Smooth muscle cell (in vitro differentiated cells): ENCODE results near the gene FAM3C. TPM values are rescaled to one million over a fixed set of nuclear protein-coding genes. Genes with fewer than 3 reads are reported as not detected.

ENCODE experiments used
- DNase-seq: peaks from one replicate; lab custom pipeline; 2025; ENCODE audit not compliant: unreplicated experiment; lab: John Stamatoyannopoulos, UW
- H2AFZ ChIP-seq: fragments of 200-600 bp; sonication (generic); 2 replicates; pipeline ENCODE4 v1.6.0; 2016; ENCODE audit warnings: antibody characterized with exemption, low read depth, mild to moderate bottlenecking
- H3F3A ChIP-seq: fragments of 200-600 bp; sonication (generic); 2 replicates; pipeline ENCODE4 v1.6.0; 2017; ENCODE audit warnings: antibody characterized with exemption, low read depth
- H3K27ac ChIP-seq: fragments of 200-600 bp; sonication (generic); 2 replicates; pipeline ENCODE4 v1.5.1; 2016; ENCODE audit warnings: low read depth, mild to moderate bottlenecking
- H3K27me3 ChIP-seq: fragments of 200-600 bp; sonication (generic); 2 replicates; pipeline ENCODE4 v1.6.1; 2016; ENCODE audit warnings: low read depth, mild to moderate bottlenecking
- H3K36me3 ChIP-seq: fragments of 200-600 bp; sonication (generic); 2 replicates; pipeline ENCODE4 v1.5.1; 2016; ENCODE audit warnings: low read depth
- H3K4me1 ChIP-seq: fragments of 200-600 bp; sonication (generic); 2 replicates; pipeline ENCODE4 v1.5.1; 2016; ENCODE audit warnings: low read depth
- H3K4me2 ChIP-seq: fragments of 200-600 bp; sonication (generic); 2 replicates; pipeline ENCODE4 v1.6.0; 2016; ENCODE audit warnings: mild to moderate bottlenecking
- H3K4me3 ChIP-seq: fragments of 200-600 bp; sonication (generic); 2 replicates; pipeline ENCODE4 v1.5.1; 2016; ENCODE audit warnings: mild to moderate bottlenecking
- H3K79me2 ChIP-seq: fragments of 200-600 bp; sonication (generic); 2 replicates; pipeline ENCODE4 v1.6.0; 2016; ENCODE audit warnings: low read depth, mild to moderate bottlenecking
- H3K9ac ChIP-seq: fragments of 200-600 bp; sonication (generic); 2 replicates; pipeline ENCODE4 v1.6.0; 2016; ENCODE audit warnings: low read depth
- H3K9me3 ChIP-seq: fragments of 200-600 bp; sonication (generic); replicated peaks from 2 replicates; pipeline ENCODE4 v1.5.1; 2016; ENCODE audit warnings: low read depth
- H4K20me1 ChIP-seq: fragments of 200-600 bp; sonication (generic); 2 replicates; pipeline ENCODE4 v1.6.0; 2016; ENCODE audit warnings: low read depth
- CTCF ChIP-seq: fragments of 200-600 bp; sonication (generic); IDR thresholded peaks from 2 replicates; pipeline ENCODE4 v1.5.1; 2017; ENCODE audit warnings: borderline replicate concordance, mild to moderate bottlenecking, antibody characterized with exemption; ENCODE audit not compliant: insufficient read depth, poor library complexity, severe bottlenecking
- WGBS: methylation state at CpG from one replicate; pipeline ENCODE4 v1.1.7; 2016; ENCODE audit warnings: low lambda C conversion rate; 5-methylcytosine and 5-hydroxymethylcytosine counted together
- polyA plus RNA-seq: library from polyadenylated mRNA; unstranded; fragments of >200 nt; fragmentation: Nextera tagmentation; extraction: Ambion mirVana; gene quantifications from 2 replicates; pipeline ENCODE4 v1.2.1, GENCODE V29; 2016
- total RNA-seq: library from RNA; depleted of rRNA; stranded (reverse); fragments of >200 nt; gene quantifications from 2 replicates; pipeline ENCODE4 v1.2.3, GENCODE V29; 2014

FAM3C gene
- total and polyA plus RNA-seq, 2 experiments from 2014 or later: 83.9 to 101 TPM

DNA sequence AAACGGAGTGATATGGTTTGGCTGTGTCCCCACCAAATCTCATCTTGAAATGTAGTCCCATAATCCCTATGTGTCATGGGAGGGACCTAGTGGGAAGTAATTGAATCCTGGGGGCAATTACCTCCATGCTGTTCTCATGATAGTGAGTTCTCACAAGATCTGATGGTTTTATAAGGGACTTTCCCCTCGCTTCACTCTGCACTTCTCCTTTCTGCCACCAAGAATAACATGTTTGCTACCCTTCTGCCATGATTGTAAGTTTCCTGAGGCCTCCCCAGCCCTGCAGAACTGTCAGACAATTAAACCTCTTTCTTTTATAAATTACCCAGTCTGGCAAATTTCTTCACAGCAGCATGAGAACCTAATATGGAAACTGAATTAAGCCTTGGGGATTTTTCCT lies 19.1 kb downstream of the FAM3C start:
- H3K36me3 ChIP-seq: peaks cover 15% of the 10 kb centered on the region
- H3K27me3 ChIP-seq: no peaks in the 10 kb centered on the region
- H3K4me1 ChIP-seq: no peaks in the 10 kb centered on the region
- H3K4me3 ChIP-seq: no peak overlapping the region
- H3F3A ChIP-seq: no peaks in the 10 kb centered on the region
- no peak overlapping the region for H3K4me2 ChIP-seq
- H3K9ac ChIP-seq: no peak overlapping the region
- no peak overlapping the region for H3K27ac ChIP-seq
- 98% methylated on average over 2 of the region's 2 CpGs for WGBS
- no peak overlapping the region for H2AFZ ChIP-seq
- no peaks in the 10 kb centered on the region for H3K9me3 ChIP-seq
- no peak for TF ChIP-seq CTCF
- peaks cover 90% of the 10 kb centered on the region for H4K20me1 ChIP-seq
- peaks cover 18% of the 10 kb centered on the region for H3K79me2 ChIP-seq
- no peak for DNase-seq

DNA sequence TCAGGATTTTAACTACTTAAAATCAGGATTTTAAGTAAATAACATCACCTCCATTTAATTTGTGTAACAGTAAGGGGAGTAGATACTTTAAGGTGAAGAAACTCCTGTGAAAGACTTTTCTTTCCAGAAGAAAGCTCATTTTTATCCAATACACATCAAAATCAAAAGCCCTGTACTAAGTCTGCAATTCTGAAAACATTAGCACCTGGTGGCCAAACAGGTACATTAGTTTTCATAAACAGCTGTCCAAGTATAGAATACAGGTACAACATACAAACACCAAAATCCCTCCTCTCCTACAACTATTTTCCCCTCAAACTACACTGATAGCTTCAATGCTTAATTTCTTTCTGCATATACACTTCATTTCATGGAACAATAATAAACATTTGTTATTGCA lies 22.9 kb downstream of the FAM3C start:
- no peaks in the 10 kb centered on the region for H3K4me1 ChIP-seq
- no peak overlapping the region for H3K4me3 ChIP-seq
- no peak overlapping the region for H2AFZ ChIP-seq
- H4K20me1 ChIP-seq: peaks cover 67% of the 10 kb centered on the region
- no peak overlapping the region for H3K4me2 ChIP-seq
- no peaks in the 10 kb centered on the region for H3K9me3 ChIP-seq
- no peak for DNase-seq
- H3K36me3 ChIP-seq: peaks cover 19% of the 10 kb centered on the region
- no peak overlapping the region for H3K9ac ChIP-seq
- H3K27me3 ChIP-seq: no peaks in the 10 kb centered on the region
- no peaks in the 10 kb centered on the region for H3F3A ChIP-seq
- TF ChIP-seq CTCF: no peak
- peak overlapping the region; percentile 5 for H3K27ac ChIP-seq
- no peaks in the 10 kb centered on the region for H3K79me2 ChIP-seq

DNA sequence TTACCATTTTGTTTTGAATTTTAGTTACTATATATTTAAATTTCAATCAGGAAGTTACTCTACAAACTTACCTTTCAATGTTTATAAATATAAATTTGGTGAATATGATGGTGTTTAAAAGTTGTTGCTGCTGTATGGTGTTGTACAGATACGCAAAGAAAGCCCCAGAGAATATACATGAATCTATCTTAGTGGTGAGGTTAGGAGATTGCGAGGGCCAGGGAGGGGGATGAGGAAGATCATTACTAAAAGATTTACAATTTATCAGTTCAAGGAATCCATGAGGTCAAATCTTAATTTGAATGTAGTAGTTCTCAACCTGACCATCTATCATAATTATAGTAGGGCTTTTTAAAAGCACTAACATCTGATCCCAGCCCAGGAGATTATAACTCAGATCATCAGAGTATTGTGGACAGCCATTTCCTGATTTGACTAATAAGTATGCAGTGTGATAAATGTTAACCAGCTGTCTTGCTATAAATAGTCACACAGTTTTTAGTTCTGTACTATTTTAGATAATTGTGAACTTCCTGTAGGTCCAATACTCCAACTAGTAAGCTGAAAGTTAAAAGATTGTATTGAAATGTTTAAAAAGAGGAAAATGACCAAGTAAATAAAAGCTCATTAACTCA lies 23.6 kb downstream of the FAM3C start:
- H3K27ac ChIP-seq: peak overlapping the region; percentile 5
- H3K4me3 ChIP-seq: no peak overlapping the region
- WGBS: 93% methylated on average over 2 of the region's 2 CpGs
- peaks cover 65% of the 10 kb centered on the region for H4K20me1 ChIP-seq
- H3K36me3 ChIP-seq: peaks cover 14% of the 10 kb centered on the region
- no peak for DNase-seq
- H3K9ac ChIP-seq: no peak overlapping the region
- H3K4me2 ChIP-seq: no peak overlapping the region
- no peaks in the 10 kb centered on the region for H3K9me3 ChIP-seq
- peaks cover 2% of the 10 kb centered on the region for H3K79me2 ChIP-seq
- H3F3A ChIP-seq: no peaks in the 10 kb centered on the region
- TF ChIP-seq CTCF: no peak
- no peak overlapping the region for H2AFZ ChIP-seq
- H3K4me1 ChIP-seq: no peaks in the 10 kb centered on the region
- no peaks in the 10 kb centered on the region for H3K27me3 ChIP-seq

DNA sequence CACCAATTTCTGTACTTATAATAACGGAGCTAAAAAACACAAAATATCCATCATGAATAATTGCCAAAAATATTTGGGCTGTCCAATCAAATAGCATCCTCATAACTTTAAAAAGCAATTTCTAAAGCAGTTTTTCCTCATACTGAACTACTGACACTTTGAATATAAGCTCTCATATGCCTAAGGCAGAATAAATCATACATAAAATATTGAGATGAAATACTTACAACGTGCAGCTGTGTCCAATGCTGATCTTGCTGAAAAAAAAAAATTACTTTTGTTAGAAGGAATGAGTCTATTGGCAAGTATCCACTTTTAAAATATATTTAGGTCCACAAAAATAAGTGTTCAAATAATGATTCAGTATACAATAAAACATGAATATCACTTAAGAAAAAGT lies 24.2 kb downstream of the FAM3C start:
- Histone ChIP-seq H3K27ac (no peak overlapping the region), H2AFZ (no peak overlapping the region), H3K27me3 (no peaks in the 10 kb centered on the region), H3K4me1 (no peaks in the 10 kb centered on the region), H3K9me3 (no peaks in the 10 kb centered on the region), H3K4me3 (no peak overlapping the region), H3K4me2 (no peak overlapping the region), H4K20me1 (peaks cover 65% of the 10 kb centered on the region), H3K79me2 (peaks cover 4% of the 10 kb centered on the region), H3F3A (no peaks in the 10 kb centered on the region), H3K9ac (no peak overlapping the region), H3K36me3 (peaks cover 12% of the 10 kb centered on the region)
- no peak for TF ChIP-seq CTCF
- WGBS: 94% methylated on average over 2 of the region's 2 CpGs
- no peak for DNase-seq
